HL-60/S4 treated with phorbol 12-myristate 13-acetate at 8.2 ng/mL for 4 days and 3 days (cell line): ENCODE results near the gene MISP3.
"Not testable (repeated sequence)": the region's sequence is repeated elsewhere in the genome, so short reads cannot be mapped to it uniquely, and the experiment has no call there.

Experiments used
- in situ Hi-C: fragments of 300-500 bp; cut with MboI; formaldehyde crosslinking; loops from 2 replicates; pipeline ENCODE4 v1.15.0; 2022; ENCODE audit warnings: low sequenced_read_pairs

Gene MISP3

GRCh38 chr19:14072535-14073260 lies at the start of gene MISP3:
TSS of gene MISP3 (plus strand) at chr19:14072786. CDS start at chr19:14073310, 524 bp downstream.
- in situ Hi-C loops = loop anchor here (10.0 kb wide), 1 partner anchor 188 kb away; no protein-coding TSS in a partner anchor

- in situ Hi-C loops = no loop called here
Measured at GRCh38 chr19:14023404-14024235, 49.0 kb upstream of the MISP3 start.

GRCh38 chr19:14026652-14027192 lies 45.9 kb upstream of the MISP3 start:
- in situ Hi-C loops = not testable (repeated sequence)

DNA sequence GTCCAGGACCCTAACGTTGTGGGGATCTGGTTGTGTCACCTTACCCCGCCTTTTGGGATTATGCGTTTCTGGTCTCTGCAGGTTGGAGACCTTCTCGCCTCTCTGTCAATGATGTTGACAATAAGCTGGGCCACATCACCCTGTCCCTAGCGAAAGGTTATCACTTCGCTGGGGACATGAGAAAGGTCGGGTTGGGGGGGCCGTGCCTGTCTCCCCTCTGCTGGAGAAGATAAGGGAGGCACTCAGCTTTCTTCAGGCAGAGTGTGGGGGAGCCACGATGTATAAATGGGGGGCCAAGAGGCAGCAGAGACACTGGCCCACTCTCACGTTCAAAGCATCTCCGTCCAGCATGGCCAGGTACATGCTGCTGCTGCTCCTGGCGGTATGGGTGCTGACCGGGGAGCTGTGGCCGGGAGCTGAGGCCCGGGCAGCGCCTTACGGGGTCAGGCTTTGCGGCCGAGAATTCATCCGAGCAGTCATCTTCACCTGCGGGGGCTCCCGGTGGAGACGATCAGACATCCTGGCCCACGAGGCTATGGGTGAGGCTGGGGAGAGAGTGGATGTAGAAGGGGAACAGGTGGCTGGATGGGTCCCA lies 44.6 kb upstream of the MISP3 start, which contains the start of gene RLN3:
Gene RLN3 (plus strand): TSS at position 293 of the 595 bp plus-strand sequence. CDS start 57 bp downstream, at position 350.
- in situ Hi-C loops = no loop called here

DNA sequence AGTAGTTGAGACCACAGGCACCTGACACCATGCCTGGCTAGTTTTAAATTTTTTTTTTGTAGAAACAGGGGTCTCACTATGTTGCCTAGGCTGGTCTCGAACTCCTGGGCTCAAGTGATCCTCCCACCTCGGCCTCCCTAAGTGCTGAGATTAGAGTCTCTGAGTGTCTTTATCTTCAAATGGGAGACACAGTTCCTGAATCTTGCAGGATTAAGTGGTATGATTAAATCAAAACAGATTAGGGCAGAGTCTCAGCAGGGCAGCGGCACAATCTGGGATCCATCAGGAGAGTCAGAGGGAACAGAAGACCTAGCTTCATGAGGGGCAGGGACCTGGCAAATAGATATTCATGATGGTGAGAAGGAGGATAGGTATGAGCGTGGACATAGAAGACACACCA lies 43.7 kb upstream of the MISP3 start:
- in situ Hi-C loops = no loop called here

DNA sequence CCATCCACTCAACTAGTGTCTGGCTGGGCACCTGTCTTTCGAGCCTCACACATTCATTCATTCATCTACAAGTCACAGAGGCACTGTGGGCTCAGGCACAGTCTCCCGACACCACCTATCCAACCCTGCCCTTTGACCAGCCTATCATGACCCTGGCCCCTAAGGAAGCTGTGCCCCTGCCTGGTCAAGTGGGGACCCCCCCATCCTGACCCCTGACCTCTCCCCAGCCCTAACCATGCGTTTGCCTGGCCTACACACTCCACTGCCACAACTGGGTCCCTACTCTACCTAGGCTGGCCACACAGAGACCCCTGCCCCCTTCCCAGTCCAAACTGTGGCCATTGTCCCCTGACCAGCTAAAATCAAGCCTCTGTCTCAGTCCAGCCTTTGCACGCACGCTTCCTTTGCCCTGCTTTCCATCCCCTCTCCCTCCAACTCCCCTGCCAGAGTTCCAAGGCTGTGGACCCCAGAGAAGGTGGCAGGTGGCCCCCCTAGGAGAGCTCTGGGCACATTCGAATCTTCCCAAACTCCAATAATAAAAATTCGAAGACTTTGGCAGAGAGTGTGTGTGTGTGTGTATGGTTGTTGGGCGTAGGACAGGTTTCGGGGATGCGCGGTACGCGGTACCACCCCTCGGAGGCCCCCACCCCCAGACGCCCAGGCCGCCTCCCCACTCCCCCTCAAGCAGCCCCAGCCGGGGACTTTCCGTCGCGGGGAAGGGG lies 41.4 kb upstream of the MISP3 start:
- in situ Hi-C loops = no loop called here

- in situ Hi-C loops = no loop called here
Measured at GRCh38 chr19:14031719-14032480, 40.7 kb upstream of the MISP3 start, which contains the start of gene IL27RA. TSS of gene IL27RA (plus strand) at chr19:14031762. CDS start at chr19:14031873, 111 bp downstream.

DNA sequence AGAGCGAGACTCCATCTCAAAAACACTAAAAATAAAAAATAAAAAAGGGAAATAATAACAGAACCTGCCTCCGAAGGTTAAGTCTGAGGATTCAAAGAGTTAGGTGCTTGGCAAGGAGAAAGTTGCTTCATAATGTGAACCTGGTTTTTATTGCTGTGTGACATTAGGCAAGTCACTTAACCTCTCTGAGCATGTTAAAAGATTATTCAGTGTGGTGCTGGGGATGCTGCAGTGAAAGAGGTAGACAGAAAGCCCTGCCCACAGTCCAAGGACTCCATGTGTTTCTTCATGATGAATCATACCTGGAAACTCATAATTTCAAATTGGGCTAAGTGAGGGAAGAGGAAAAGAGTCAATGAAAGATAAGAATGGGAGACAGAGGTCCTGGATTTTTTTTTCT lies 38.6 kb upstream of the MISP3 start:
- in situ Hi-C loops = no loop called here

- in situ Hi-C loops = not testable (repeated sequence)
Measured at GRCh38 chr19:14035159-14035558, 37.4 kb upstream of the MISP3 start.

GRCh38 chr19:14035706-14036105 lies 36.9 kb upstream of the MISP3 start:
- in situ Hi-C loops = no loop called here

DNA sequence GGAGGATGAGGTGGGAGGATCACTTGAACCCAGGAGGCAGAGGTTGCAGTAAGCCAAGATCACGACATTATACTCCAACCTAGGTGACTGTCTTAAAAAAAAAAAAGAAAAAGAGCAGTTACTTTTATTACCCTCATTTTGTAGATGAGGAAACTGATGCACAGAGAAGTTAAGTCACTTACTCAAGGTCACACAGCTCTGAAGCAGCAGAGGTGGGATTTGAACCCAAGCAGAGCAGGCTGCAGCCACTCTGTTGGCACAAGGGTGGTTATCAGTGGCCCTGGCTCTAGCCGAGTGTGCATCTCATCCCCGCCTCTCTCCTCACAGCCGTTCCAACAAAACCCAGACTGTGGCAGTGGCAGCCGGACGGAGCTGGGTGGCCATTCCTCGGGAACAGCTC lies 33.4 kb upstream of the MISP3 start:
- in situ Hi-C loops = no loop called here

DNA sequence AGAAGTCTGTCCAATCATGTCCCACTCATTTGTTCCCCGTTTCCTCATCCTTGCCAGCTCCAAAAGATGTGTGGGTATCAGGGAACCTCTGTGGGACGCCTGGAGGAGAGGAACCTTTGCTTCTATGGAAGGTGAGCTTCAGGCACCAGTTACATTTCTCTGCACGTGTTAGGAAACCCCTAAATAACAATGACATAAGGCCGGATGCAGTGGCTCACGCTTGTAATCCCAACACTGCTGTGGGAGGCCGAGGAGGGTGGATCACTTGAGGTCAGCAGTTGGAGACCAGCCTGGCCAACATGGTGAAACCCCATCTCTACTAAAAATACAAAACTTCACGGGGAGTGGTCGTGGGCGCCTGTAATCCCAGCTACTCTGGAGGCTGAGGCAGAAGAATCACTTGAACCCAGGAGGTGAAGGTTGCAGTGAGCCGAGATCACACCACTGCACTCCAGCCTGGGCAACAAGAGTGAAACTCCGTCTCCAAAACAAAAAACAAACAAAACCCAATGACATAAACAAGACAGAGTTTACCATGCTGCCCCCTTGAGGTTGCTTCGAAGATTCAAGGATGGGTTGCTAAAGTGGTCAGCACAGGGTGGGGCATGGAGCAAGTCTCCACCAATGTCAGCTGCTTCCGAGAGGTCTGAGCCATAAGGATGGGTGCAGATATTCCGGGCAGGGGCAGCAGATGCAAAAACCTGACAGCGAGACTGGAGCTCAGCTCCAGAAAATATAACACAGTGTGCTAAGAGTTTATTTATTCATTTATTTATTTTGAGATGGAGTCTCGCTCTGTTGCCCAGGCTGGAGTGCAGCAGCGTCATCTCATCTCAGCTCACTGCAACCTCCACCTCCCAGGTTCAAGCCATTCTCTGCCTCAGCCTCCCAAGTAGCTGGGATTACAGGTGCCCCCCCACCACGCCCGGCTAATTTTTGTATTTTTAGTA lies 29.7 kb upstream of the MISP3 start:
- in situ Hi-C loops = not testable (repeated sequence)

DNA sequence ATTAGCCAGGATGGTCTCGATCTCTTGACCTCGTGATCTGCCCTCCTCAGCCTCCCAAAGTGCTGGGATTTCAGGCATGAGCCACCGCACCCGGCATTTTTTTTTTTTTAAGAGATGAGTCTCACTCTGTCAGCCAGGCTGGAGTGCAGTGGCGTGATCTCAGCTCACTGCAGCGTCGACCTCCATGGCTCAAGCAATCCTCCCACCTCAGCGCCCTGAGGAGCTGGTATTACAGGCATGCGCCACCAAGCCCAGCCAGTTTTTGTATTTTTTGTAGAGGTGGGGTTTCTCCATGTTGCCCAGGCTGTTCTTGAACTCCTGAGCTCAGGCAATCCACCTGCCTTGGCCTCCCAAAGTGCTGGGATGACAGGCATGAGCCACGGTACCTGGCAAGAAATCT lies 24.7 kb upstream of the MISP3 start:
- in situ Hi-C loops = not testable (repeated sequence)

GRCh38 chr19:14048443-14049153 lies 24.0 kb upstream of the MISP3 start:
- in situ Hi-C loops = no loop called here

GRCh38 chr19:14050512-14050911 lies 22.1 kb upstream of the MISP3 start:
- in situ Hi-C loops = no loop called here

- in situ Hi-C loops = not testable (repeated sequence)
Measured at GRCh38 chr19:14050961-14051360, 21.6 kb upstream of the MISP3 start.

GRCh38 chr19:14051980-14052379 lies 20.6 kb upstream of the MISP3 start:
- in situ Hi-C loops = no loop called here

GRCh38 chr19:14052470-14052869 lies 20.1 kb upstream of the MISP3 start:
- in situ Hi-C loops = no loop called here
